IPS DF 19.7 (cell line): ENCODE results near the gene PRDX4.
A peak's percentile ranks its signal among the peaks of the same experiment; 100 is the strongest.

Experiments
- DNase-seq: peaks from one replicate; pipeline ENCODE4 v3.0.0-alpha.2; 2013; ENCODE audit warnings: low read depth, low spot score

The PRDX4 gene

DNA sequence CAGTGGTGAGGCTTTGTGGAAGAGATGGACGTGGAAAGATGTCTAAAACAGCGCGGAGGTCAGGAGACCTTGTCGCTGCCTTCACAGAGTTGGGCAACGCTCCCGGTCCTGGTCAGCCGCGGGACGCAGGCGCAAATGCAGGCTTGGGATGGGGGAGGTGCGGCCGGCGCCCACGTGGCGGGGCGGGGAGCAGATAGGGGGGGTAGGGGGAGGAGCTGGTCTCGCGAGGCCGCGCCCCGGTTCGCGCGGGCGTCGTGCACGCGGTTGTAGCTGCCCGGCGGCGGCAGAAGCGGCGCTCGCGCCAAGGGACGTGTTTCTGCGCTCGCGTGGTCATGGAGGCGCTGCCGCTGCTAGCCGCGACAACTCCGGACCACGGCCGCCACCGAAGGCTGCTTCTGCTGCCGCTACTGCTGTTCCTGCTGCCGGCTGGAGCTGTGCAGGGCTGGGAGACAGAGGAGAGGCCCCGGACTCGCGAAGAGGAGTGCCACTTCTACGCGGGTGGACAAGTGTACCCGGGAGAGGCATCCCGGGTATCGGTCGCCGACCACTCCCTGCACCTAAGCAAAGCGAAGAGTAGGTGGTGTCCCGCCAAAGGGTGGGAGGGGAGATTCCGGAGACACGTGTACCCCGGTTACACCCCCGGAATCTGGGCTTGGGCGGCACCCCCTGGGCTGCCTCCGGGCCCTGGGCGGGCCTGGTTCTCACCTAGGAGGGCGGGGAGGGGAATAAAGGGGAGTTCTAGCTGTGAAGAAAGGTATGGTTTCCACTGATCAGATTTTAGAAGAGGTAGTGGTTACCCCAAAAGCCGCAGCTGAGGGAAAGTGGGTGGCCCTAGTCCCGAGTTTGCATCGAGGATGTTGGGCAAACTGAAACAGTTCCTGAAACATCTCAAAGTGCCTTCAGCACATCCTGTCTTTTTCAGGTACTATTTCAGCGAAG lies at the start of gene PRDX4:
TSS of gene PRDX4 (plus strand) at position 255 of the 939 bp plus-strand sequence. CDS start at position 333, 78 bp downstream.
- DNase-seq, result peak; percentile 33

DNA sequence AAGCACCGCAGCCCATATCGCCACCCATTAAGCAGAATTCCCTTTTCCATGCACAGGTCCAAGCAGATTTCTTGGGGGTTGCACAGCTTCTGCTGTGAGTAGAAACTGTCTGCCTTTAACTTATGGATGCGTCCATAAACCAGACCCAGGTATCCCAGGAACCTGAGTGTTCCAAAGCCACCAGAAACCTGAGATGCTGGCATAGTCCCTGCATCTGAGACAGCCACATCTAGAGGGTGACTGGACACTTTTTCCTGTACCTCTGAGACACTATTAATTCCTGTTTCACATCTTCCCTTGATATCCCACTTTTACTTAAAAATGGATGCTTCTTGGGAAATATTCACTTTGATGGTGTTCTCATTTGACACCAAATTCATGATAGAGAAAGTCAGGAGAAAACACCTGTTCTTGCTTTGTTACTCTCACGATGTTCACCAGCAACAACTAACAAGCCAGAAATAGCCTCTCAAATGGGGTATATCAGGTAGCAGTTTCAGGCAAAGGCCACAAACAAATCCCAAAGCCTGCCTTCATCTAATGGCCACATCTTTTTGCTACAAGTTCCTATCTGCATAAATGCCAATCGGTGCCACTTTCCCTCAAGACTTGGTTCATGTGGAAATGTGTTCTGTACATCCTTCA lies 45.5 kb upstream of the PRDX4 start:
- DNase-seq, result no peak

DNA sequence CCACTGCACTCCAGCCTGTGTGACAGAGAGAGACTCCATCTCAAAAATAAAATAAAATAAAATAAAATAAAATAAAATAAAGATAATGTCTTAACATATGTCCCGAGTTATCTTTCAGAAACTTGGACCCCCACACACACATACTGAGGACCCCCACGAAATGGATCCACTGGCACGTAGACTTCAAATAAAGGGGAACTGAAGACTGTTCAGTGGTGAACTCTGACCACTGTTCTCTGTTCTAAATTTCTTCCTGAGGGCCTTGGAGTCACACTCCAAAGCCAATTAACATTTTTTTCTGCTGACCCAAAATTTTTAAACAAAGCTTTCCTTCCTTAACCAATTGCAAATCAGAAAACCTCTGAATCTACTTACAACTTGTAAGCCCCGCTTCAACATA lies 43.5 kb upstream of the PRDX4 start:
- no peak for DNase-seq

DNA sequence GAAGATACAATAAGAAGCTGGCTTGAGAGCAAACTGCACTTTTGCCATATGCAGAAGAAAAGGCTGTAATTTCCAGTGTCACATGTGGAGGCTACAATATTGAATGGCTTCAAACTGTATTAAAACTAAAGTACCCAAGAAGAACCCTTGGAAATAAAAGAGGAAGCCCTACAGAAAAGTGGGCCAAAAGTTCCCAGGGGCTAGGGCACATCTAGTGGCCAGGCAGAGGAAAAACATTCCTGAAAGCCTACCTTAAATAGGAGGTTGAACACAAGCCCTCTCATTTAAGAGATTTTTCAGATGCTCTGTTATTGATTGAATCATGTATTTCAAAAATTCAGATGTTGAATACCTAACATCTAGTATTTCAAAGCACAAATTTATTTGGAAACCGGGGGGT lies 40.6 kb upstream of the PRDX4 start:
- DNase-seq, result no peak

DNA sequence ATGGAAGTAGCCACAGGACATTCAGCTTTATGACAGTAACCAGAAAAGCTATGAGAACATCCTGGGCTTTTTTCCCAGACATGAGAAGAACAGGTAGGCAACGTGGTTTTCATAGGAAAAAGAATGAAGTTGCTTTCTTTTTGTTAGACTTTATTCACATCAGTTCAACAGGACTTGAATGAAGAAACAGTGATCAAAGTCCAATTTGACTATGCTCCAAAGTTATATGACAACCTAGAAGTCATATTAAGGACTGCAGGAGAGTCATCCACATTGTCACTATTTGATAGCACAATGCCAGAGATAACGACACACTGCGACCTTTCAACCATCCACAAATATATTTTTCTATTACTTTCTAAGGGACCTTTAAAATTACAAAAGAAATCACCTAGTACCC lies 39.2 kb upstream of the PRDX4 start:
- no peak for DNase-seq

DNA sequence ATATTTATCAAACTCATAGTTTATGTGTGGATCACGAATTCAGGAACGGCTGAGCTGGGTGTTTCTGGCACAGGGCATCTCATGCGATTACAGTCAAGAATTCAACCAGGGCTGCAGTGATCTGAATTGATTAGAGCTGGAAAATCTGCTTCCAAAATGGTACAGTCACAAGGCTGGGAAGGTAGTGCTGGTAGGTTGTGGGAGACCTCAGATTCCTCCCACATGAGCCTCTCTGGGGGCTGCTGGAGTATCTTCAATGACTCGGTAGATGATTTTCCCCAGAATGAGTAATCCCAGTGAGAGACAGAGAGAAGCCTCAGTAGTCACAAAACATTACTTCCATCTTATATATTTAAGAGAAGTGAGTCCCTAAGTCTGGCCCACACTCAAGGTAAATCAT lies 36.2 kb upstream of the PRDX4 start:
- no peak for DNase-seq

DNA sequence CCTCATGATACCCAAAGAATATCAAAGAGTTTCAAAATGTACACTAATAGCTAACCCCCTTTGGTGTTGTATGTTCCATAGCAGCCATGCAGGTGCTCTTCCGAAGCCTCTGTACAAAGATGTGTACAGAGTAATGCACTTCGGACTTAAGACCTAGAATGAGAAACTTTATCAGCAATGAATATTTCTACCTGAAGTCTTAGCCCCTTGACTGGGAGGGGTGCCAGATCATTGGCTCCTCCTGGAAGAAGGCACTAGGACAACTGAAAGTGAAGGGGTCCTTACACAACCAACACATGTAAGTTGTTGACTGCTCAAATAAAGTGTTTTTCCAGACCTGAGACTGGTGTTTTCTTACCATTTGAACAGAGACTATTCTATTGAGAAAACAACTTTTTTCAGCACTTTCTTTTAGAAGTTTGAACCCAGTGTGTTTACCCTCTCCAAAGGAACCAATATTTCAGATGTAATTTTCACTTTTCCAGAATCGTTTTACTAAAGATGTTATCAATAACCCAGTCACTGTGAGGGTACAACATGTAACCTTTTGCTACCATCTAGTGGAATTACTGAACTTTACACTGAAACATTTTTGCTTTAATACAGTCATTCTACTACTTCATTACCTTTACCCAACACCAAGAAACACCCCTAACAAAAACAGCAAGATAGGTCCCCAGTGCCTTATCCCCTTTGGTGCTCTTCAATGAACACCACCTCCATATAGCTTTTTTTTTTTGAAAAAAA lies 33.3 kb upstream of the PRDX4 start:
- DNase-seq, result no peak

DNA sequence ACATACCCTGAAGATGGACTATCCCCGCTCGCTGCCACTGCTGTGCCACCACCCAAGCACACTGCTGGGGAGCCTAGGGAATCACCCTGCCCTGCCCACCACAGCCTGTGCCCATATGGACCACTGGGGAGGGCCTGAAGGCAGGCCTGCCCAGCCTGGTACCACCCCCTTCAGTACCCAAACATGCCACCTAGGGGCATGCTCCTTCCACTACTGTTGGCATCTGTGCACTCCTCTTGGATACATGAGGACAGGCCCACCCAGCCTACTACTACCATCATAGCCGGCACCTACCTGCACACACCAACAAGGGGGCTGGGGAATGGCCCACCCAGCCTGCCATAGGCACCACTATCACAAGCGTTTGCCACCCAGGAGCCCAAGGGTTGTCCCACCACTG lies 30.1 kb upstream of the PRDX4 start:
- no peak for DNase-seq

DNA sequence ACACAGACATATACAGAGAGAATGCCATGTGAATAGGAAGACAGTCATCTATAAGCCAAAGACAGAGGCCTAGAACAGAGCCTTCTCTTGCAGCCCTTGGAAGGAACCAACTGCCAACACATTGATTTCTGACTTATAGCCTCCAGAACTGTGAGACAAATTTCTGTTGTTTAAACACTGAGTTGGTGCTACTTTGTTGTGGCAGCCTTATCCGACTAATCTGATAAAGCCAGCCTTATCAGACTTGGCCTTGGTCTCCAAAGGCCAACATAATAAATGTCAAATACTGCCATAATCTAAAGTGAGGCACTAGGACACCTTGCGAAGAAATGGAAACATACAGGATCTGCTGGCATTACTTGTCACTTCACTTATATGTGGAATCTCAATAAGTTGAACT lies 24.3 kb upstream of the PRDX4 start:
- no peak for DNase-seq

DNA sequence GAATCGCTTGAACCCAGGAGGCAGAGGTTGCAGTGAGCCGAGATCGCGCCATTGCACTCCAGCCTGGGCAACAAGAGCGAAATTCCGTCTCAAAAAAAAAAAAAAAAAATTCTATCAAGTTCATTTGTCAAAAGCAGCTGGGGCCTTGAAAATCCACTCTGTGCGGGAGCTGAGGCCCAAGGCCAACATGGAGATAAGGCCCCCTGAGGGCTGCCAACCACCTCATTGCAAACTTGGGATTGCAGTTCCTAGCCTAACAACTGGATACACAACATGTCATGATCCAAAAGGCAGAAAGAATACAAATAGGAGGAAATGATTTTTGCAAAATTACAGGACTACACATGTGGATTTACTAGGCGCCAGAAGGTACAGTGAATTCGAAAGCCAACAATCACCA lies 22.5 kb upstream of the PRDX4 start:
- no peak for DNase-seq

DNA sequence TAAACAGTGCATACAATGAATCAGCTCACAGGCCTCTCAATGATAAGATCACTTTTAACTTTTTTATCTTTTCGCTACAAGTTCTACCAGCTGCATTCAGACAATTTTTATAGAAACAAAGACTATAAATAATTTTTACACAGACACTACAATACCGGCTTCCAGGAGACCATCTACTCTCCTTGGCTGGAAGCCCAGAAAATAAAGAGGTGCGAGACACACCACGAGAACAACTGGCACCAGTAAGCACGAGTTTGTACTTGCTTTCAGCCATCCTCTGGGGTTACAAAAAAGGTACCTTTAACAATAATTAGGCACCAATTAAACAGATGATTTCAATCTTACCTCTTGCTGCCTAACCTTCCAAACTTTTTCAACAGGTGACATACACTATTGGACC lies 11.2 kb upstream of the PRDX4 start:
- no peak for DNase-seq

DNA sequence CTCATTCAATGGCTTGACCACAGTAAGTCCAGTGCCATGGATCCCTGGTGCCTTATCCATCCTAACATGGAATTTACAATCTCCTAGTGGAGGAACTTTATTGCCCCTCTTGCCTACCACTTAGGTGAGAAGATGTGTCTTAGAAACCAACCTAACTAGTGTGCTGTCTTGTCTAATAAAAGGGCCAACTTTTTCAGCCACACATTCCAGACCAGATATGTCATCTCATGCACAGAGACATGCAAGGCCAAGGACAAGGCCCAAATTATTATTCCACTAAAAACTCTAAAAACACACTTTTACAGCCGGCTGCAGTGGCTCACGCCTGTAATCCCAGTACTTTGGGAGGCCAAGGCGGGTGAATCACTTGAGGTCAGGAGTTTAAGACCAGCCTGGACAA lies 10.6 kb upstream of the PRDX4 start:
- DNase-seq, result no peak

DNA sequence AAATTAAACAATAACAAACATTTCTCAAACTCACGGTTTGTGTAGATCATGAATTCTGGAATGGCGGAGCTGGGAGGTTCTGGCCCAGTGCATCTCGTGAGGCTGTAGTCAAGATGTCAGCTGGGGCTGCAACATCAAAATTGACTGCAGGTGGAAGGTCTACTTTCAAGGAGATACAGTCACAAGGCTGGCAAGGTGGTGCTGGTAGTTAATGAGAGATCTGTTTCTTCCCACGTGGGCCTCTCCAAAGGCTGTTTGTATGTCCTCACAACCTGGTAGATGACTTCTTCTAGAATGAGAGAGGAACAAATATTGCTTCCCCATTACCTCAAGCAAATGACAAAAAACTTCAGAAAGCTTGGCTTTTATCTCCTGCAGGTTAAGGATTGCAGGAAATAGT lies 8.0 kb upstream of the PRDX4 start:
- no peak for DNase-seq

DNA sequence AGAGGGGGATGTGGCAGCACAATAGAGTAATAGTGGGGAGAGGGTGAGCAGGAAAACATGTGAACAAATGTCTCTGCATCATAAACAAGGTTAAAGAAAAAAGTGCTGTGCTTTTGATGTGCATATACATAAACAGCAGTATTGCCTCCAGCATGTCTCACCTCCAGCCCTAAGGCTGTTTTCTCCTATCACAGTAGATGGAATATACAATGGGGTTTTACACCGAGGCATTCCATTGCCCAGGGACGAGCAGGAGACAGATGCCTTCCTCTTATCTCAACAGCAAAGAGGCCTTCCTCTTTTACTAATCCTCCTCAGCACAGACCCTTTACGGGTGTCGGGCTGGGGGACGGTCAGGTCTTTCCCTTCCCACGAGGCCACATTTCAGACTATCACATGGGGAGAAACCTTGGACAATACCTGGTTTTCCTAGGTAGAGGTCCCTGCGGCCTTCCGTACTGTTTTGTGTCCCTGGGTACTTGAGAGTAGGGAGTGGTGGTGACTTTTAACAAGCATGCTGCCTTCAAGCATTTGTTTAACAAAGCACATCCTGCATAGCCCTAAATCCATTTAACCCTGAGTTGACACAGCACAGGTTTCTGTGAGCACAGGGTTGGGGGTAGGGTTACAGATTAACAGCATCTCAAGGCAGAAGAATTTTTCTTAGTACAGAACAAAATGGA lies 7.1 kb upstream of the PRDX4 start:
- DNase-seq, result peak; percentile 25

DNA sequence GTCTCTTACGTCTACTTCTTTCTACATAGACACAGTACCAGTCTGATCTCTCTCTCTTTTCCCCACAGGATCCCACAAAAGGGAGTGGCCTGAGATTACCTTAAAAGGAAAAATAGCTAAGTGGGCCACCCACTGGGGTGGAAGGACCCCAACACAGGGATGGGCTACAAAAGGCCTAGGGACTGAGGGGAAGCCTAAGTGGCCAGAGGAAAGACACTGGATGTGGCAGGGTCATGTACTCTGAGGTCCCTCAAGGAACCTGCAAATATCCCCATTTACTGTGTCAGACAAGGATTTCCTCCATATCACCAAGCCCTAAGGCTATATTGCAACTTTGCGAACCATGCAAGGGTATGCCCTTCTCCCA lies 6.5 kb upstream of the PRDX4 start:
- DNase-seq, result no peak

DNA sequence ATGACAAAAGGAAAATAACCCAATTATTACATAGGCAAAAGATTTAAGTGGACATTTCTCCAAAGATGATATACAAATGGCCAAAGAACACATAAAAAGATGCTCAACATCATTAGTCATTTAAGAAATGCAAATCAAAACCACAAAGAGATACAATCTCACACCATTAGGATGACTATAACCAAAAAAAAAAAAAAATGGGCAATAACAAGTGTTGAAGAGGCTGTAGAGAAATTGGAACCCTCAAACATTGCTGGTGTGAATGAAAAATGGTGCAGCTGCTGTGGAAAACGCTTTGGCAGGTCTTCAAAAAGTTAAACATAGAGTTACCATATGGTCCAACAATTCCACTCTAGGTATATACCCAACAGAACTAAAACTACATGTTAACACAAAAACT lies 5.6 kb upstream of the PRDX4 start:
- DNase-seq, result no peak

DNA sequence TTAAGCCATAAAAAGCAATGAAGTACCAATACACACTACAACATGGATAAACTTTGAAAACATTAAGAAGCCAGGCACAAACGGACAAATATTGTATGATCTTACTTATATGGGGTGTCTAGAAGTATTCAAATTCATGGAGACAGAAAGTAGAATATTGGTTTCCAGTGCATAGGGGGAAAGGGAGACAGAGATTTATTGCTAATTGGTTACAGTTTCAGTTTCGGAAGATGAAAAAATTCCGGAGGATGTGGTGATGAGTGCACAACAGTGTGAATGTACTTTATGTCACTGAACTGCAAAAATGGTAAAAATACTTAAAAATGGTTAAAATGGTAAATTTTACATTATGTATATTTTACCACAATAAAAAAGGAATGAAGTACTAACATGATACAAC lies 5.1 kb upstream of the PRDX4 start:
- no peak for DNase-seq

DNA sequence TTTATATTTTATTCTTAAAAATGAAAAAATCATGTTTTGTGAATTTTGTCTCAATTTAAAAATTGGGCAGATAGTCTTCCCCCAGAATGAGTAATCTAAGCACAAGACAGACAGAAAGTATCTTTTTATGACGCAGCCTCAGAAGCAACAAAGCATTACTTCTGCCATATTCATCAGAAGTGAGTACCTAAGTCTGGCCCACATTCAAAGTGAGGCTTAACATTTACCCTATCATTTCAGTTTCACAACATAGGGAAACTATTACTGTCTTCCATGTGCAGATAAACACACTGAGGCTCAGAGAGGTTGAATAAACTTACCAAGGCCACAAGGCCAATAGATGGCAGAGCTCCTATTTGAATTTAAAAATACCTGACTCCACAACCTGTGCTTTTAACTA lies 4.4 kb upstream of the PRDX4 start:
- DNase-seq, result no peak

DNA sequence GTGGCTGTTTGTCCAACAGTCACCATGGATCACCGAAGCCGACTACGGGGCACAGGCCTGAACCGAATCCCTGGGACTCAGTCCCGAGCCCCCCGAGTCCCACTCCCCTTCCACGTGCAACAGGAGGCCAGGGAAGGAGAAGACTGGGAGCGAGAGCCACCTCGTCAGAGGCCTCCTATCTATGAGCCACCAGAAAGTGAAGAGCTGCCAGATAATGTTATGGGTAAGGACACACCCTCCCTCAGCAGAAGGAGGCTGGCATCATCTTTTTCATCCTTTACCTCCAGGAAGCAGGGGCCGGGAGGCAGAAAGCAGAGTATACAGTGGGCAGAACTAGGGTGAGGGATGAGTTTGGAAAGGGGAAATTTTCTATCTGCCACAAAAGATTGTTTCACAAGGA lies 2.8 kb upstream of the PRDX4 start:
- DNase-seq, result no peak

DNA sequence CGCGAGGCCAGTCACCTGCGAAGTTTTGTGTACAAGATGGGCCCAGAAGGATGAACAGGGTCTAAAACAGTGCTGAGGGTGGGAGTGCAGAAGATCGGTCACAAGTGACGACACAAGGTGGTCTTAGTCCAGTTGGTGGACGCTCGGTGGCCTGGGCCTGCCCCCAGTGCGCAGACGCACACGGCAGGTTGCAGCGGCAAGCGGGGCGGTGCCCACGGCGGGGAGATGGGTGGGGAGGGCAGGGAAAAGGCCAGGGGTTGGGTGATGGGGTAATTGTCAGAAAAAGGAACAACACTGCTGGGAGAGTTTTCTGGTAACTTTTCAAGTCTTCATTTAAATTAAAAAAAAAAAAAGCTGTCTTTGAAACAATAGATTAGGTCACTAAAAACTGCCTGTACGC lies 1.0 kb upstream of the PRDX4 start:
- no peak for DNase-seq

DNA sequence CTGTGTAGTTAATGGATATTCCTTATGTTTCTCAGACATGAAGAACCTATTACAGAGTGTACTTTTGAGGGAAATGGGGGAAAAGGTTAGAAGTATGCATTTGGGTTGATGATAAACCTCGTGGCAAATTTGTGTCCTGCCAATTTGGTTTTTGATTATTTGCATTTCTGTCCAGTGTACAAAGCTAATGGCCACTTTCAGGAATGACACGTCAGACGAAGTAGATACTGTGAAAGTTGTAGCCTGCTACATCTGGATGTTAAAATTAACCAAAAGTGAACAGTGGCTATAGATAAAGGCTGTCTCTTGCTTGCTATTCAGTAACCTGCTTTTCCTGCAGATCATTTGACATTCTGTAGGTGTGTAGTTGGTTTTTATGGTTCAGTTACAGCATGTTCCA lies 1.0 kb downstream of the PRDX4 start:
- DNase-seq, result no peak

DNA sequence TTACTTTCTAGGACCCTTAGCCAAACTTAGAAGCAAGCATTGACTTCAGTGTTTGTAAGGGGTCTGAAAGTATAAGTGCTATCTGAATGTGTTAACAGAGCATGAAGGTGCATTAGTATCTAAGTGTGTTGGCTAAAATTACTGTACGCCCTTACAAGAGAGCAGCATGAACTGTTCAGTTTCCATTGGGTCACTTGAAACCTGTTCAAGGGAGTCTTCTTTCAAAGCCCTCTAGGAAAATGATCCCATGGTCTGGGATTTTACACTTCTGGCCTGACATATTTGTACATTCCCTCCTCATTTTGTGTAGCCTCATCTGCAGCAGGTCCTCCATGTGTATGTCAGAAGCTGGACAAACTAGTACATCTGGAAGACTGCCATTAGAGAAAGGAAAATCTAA lies 3.2 kb downstream of the PRDX4 start:
- DNase-seq, result no peak
